GM12892 (cell line): Measurements from ENCODE around the gene RPTOR.

Source experiments
- DNase-seq: peaks from one replicate; pipeline ENCODE4 v3.0.0; 2011; ENCODE audit not compliant: insufficient read length
- FAIRE-seq: peaks from 2 replicates; lab custom pipeline; 2011; peaks lifted over from hg19 to GRCh38; lab: Jason Lieb, UNC
- POLR2A ChIP-seq: IDR thresholded peaks from 2 replicates; pipeline ENCODE4 v1.6.1; 2011; ENCODE audit warnings: low read depth, low read length, control low read depth
- POLR2AphosphoS5 ChIP-seq: IDR thresholded peaks from 2 replicates; pipeline ENCODE4 v1.6.1; 2011; ENCODE audit warnings: low read depth, low read length, control low read depth
- TAF1 ChIP-seq: IDR thresholded peaks from 2 replicates; pipeline ENCODE4 v1.6.1; 2011; ENCODE audit warnings: low read depth, mild to moderate bottlenecking, control low read depth, low read length, borderline replicate concordance

RPTOR gene

DNA sequence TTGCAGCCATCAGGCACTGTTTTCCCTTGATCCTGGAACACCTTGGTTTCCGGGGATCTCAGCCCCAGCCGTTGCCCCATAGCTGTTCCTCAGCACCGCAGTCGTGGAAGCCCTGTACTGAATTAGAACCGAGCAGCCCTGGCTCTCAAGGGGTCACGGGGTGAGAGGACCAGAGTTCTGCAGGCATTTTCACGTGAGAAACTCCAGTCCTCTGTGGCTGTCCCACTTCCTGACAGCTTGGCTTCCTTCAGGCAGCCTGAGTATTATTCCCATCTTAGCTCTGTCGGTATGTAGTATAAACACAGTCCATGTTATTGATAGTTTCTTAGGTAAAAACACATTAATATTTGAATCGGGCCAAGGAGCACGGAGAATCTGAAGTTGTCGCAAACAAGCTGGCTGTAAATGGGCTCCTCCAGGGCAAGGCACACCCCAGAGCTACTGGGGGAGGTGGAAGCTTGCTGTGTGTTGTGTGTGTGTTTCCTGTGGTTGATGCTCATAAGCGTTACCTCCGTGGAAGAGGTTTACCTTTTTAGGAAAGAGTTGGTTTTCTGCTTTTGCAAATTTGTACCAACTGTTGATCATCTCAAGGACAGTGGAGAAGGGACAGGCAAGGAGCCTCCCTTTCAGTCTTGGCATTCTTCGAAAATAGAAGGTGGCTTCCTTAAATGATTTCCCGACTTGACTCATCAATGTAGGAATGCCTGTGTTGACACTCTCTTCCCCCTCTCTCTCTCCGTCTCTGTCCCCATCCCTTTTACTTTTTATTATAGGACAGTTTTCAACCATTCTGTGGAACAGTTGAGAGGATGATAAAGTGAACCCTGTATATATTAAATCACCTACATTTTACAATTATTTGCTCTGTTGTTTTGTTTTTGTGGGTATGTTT lies 238.1 kb downstream of the RPTOR start:
- FAIRE-seq (peak; percentile 70), DNase-seq (no peak)
- no peak for TF ChIP-seq POLR2AphosphoS5
- no peak for TF ChIP-seq TAF1
- no peak for TF ChIP-seq POLR2A

- no peak for TF ChIP-seq POLR2A
- TF ChIP-seq POLR2AphosphoS5: no peak
- no peak for TF ChIP-seq TAF1
- DNase-seq (no peak), FAIRE-seq (no peak)
These were observed 238.8 kb downstream of the RPTOR start for GRCh38 chr17:80783486-80783885.

GRCh38 chr17:80783971-80784370 lies 239.3 kb downstream of the RPTOR start:
- no peak for FAIRE-seq
- DNase-seq: no peak
- no peak for TF ChIP-seq TAF1
- TF ChIP-seq POLR2A: no peak
- no peak for TF ChIP-seq POLR2AphosphoS5

DNA sequence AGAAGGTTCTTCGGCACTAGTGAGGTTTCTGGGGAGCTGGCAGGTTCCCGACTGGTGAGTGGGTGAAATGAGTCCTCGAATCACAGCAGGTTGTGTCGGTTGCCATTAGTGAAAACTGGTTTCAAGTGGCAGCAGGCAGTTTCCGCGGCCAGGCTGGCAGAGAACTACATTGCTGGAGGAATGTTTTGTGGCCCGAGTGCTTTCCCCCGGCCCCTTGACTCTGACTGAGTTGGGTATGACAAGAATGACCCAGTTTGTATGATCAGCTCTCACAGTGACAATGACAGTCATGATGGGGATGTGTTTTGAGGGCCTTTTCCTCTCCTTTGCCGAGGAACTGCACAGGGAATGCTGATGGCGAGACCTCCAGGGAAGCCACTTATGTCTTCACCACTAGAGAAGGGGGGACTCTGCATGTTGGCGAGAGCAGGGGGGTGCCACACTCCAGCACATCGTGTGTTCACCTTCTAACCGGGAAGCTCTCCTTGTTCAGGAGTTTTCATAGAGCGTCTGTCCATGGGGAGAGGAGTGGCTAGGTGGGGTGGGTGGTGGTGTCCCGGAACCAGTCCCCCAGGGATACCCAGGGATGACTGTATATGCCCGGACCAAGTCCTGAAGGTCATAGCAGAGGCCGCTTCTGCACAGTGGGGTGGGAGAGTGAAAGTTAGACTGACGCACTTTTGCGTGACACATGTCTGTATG lies 241.0 kb downstream of the RPTOR start:
- TF ChIP-seq POLR2AphosphoS5: no peak
- TF ChIP-seq TAF1: no peak
- TF ChIP-seq POLR2A: no peak
- DNase-seq: no peak
- no peak for FAIRE-seq

GRCh38 chr17:80786470-80786869 lies 241.8 kb downstream of the RPTOR start:
- DNase-seq: no peak
- FAIRE-seq: no peak
- TF ChIP-seq TAF1 (no peak), POLR2A (no peak), POLR2AphosphoS5 (no peak)

GRCh38 chr17:80786887-80787286 lies 242.2 kb downstream of the RPTOR start:
- no peak for TF ChIP-seq POLR2AphosphoS5
- TF ChIP-seq TAF1: no peak
- no peak for TF ChIP-seq POLR2A
- no peak for DNase-seq
- FAIRE-seq: no peak

DNA sequence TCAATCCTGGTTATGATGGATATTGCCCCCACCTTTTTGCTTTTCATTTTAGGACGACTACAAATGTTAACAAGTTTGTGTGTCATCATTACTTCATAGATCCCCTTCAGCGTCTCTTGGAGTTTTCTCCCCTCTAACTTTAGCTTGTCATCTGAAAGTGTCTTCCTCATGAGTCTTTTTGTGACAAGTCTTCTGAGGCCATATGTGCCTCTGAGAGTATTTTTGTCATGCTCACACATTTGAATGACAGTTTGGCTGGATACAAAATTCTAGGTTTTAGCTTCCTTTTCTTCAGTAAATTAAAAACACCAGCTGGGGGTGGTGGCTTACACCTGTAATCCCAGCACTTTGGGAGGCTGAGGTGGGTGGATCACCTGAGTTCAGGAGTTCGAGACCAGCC lies 243.2 kb downstream of the RPTOR start:
- DNase-seq: no peak
- TF ChIP-seq TAF1 (no peak), POLR2AphosphoS5 (no peak), POLR2A (no peak)
- FAIRE-seq: no peak

- DNase-seq (no peak), FAIRE-seq (peak; percentile 76)
- TF ChIP-seq POLR2AphosphoS5: no peak
These were observed 244.8 kb downstream of the RPTOR start for GRCh38 chr17:80789356-80789902.

- DNase-seq: no peak
- peak; percentile 44; the same call in 1 of the 2 replicates for TF ChIP-seq TAF1
- TF ChIP-seq POLR2A: no peak
- peak; percentile 74 for FAIRE-seq
These were observed 245.6 kb downstream of the RPTOR start for GRCh38 chr17:80790021-80790765.

- TF ChIP-seq POLR2A: no peak
- no peak for TF ChIP-seq POLR2AphosphoS5
- TF ChIP-seq TAF1: no peak
- no peak for FAIRE-seq
- DNase-seq: no peak
These were observed 246.5 kb downstream of the RPTOR start for GRCh38 chr17:80790981-80791742.
